IMR-90 (cell line): Measurements from ENCODE around the gene SEC61A1. TPM values are rescaled to one million over a fixed set of nuclear protein-coding genes. Genes with fewer than 3 reads are reported as not detected.

Experiments
- ATAC-seq: fragments of 200-7000 bp; cut with Tn5 transposase; 2 replicates; pipeline ENCODE4 v1.9.1; 2020; ENCODE audit warnings: low read depth, mild to moderate bottlenecking, moderate library complexity
- BruUV-seq: library from RNA; stranded (reverse); fragments of 400-500 nt; replicated peaks from 2 replicates; lab custom pipeline; 2021; lab: Mats Ljungman, UMichigan
- CTCF ChIA-PET: fragments of 300-600 bp; formaldehyde crosslinking; extraction: SDS; loops from one replicate; lab custom pipeline; 2021; ENCODE audit warnings: antibody characterized with exemption; lab: Yijun Ruan, JAX
- POLR2A ChIA-PET: fragments of 300-600 bp; sonication (Branson Sonifier 250); formaldehyde crosslinking; loops from one replicate; lab custom pipeline; 2022; ENCODE audit warnings: antibody characterized with exemption; ENCODE audit not compliant: unreplicated experiment; lab: Charles Lee
- DNase-seq: peaks from one replicate; pipeline ENCODE4 v3.0.0; 2013
- H2AFZ ChIP-seq: replicated peaks from 2 replicates; pipeline ENCODE3; 2013; ENCODE audit warnings: low read length, mild to moderate bottlenecking; ENCODE audit not compliant: poor library complexity
- H2AK5ac ChIP-seq: 2 replicates; pipeline ENCODE4 v1.6.1; 2013; ENCODE audit warnings: low read depth, low read length, inconsistent platforms
- H2AK9ac ChIP-seq: replicated peaks from 2 replicates; pipeline ENCODE3; 2013; ENCODE audit warnings: mild to moderate bottlenecking, low read depth, low read length, moderate library complexity; ENCODE audit not compliant: poor library complexity
- H2BK120ac ChIP-seq: 2 replicates; pipeline ENCODE4 v1.6.1; 2013; ENCODE audit warnings: low read depth, low read length, inconsistent platforms
- H2BK15ac ChIP-seq: 3 replicates; pipeline ENCODE4 v1.6.1; 2013; ENCODE audit warnings: low read depth, low read length, inconsistent platforms
- H2BK20ac ChIP-seq: 2 replicates; pipeline ENCODE4 v1.6.1; 2013; ENCODE audit warnings: low read depth, mild to moderate bottlenecking, inconsistent platforms, low read length, moderate library complexity
- H2BK5ac ChIP-seq: 2 replicates; pipeline ENCODE4 v1.6.1; 2013; ENCODE audit warnings: mild to moderate bottlenecking, low read depth, low read length, inconsistent platforms; ENCODE audit not compliant: poor library complexity, severe bottlenecking
- H3K14ac ChIP-seq: replicated peaks from 2 replicates; pipeline ENCODE4 v1.6.1; 2013; ENCODE audit warnings: low read depth, low read length, inconsistent platforms
- H3K18ac ChIP-seq: 2 replicates; pipeline ENCODE4 v1.6.1; 2013; ENCODE audit warnings: low read depth, low read length, control low read depth
- H3K23ac ChIP-seq: 2 replicates; pipeline ENCODE4 v1.6.1; 2013; ENCODE audit warnings: low read depth, low read length, inconsistent platforms
- H3K27ac ChIP-seq: 2 replicates; pipeline ENCODE4 v1.5.1; 2013; ENCODE audit warnings: mild to moderate bottlenecking, control low read depth, low read length; ENCODE audit not compliant: insufficient read depth
- H3K27me3 ChIP-seq: 2 replicates; pipeline ENCODE4 v1.6.1; 2013; ENCODE audit warnings: low read length; ENCODE audit not compliant: control insufficient read depth, insufficient read depth
- H3K36me3 ChIP-seq: 2 replicates; pipeline ENCODE4 v1.6.1; 2013; ENCODE audit warnings: low read length, mixed read lengths; ENCODE audit not compliant: control insufficient read depth, insufficient read depth
- H3K4ac ChIP-seq: 2 replicates; pipeline ENCODE4 v1.6.1; 2013; ENCODE audit warnings: low read depth, low read length, inconsistent platforms
- H3K4me1 ChIP-seq: 2 replicates; pipeline ENCODE4 v1.6.1; 2013; ENCODE audit warnings: low read length, mixed read lengths; ENCODE audit not compliant: control insufficient read depth, insufficient read depth
- H3K4me2 ChIP-seq: 2 replicates; pipeline ENCODE4 v1.6.1; 2013; ENCODE audit warnings: low read depth, mild to moderate bottlenecking, control low read depth, low read length, moderate library complexity
- H3K4me3 ChIP-seq: 2 replicates; pipeline ENCODE4 v1.5.1; 2013; ENCODE audit warnings: low read depth, mild to moderate bottlenecking, control low read depth, low read length, moderate library complexity; ENCODE audit not compliant: insufficient read depth
- H3K56ac ChIP-seq: 2 replicates; pipeline ENCODE4 v1.6.1; 2013; ENCODE audit warnings: low read length, inconsistent platforms; ENCODE audit not compliant: insufficient read depth; ENCODE audit errors: extremely low read depth
- H3K79me1 ChIP-seq, 2 experiments: 2 replicates each; pipeline ENCODE4 v1.6.1; 2013; ENCODE audit warnings: low read length in 2 of 2, inconsistent platforms in 1 of 2, low read depth in 1 of 2
- H3K9ac ChIP-seq: 2 replicates; pipeline ENCODE4 v1.6.1; 2013; ENCODE audit warnings: low read depth, low read length, control low read depth
- H3K9me1 ChIP-seq: 2 replicates; pipeline ENCODE4 v1.6.1; 2013; ENCODE audit warnings: low read length, inconsistent platforms; ENCODE audit not compliant: insufficient read depth
- H3K9me3 ChIP-seq: 2 replicates; pipeline ENCODE4 v1.6.1; 2013; ENCODE audit warnings: low read length; ENCODE audit not compliant: control insufficient read depth, insufficient read depth
- H4K20me1 ChIP-seq: 2 replicates; pipeline ENCODE4 v1.6.1; 2013; ENCODE audit warnings: low read length, inconsistent platforms; ENCODE audit not compliant: insufficient read depth
- H4K5ac ChIP-seq: 2 replicates; pipeline ENCODE4 v1.6.1; 2013; ENCODE audit warnings: mild to moderate bottlenecking, low read depth, low read length, control low read depth
- H4K8ac ChIP-seq, 2 experiments: 2 replicates each; pipeline ENCODE4 v1.6.1; 2013; ENCODE audit warnings: low read depth in 2 of 2, low read length in 2 of 2, control low read depth in 1 of 2, inconsistent platforms in 1 of 2
- H4K91ac ChIP-seq: 2 replicates; pipeline ENCODE4 v1.6.1; 2013; ENCODE audit warnings: low read depth, low read length, inconsistent platforms; ENCODE audit not compliant: insufficient read depth
- BHLHE40 ChIP-seq: fragments of 150-350 bp; IDR thresholded peaks from 2 replicates; pipeline ENCODE4 v1.6.1; 2016; ENCODE audit warnings: mild to moderate bottlenecking, low read depth, low read length
- CHD1 ChIP-seq: IDR thresholded peaks from 2 replicates; pipeline ENCODE4 v1.6.1; 2012; ENCODE audit warnings: low read depth, low read length, improper control_type of control experiment
- FOS ChIP-seq: fragments of 150-350 bp; IDR thresholded peaks from 2 replicates; pipeline ENCODE4 v1.6.1; 2016; ENCODE audit warnings: low read depth, low read length
- MAFK ChIP-seq: IDR thresholded peaks from 2 replicates; pipeline ENCODE4 v1.6.1; 2012; ENCODE audit warnings: low read depth, low read length, improper control_type of control experiment
- MAZ ChIP-seq: IDR thresholded peaks from 2 replicates; pipeline ENCODE4 v1.6.1; 2012; ENCODE audit warnings: low read depth, mild to moderate bottlenecking, low read length, improper control_type of control experiment, moderate library complexity, borderline replicate concordance
- MXI1 ChIP-seq: IDR thresholded peaks from 2 replicates; pipeline ENCODE4 v1.6.1; 2012; ENCODE audit warnings: low read depth, mild to moderate bottlenecking, low read length, moderate library complexity, borderline replicate concordance
- NFE2L2 ChIP-seq: fragments of 150-350 bp; IDR thresholded peaks from 2 replicates; pipeline ENCODE4 v1.6.1; 2016; ENCODE audit warnings: low read depth, mild to moderate bottlenecking, low read length
- RAD21 ChIP-seq: IDR thresholded peaks from 2 replicates; pipeline ENCODE4 v1.6.1; 2012; ENCODE audit warnings: low read length, improper control_type of control experiment
- RCOR1 ChIP-seq: IDR thresholded peaks from 2 replicates; pipeline ENCODE4 v1.6.1; 2012; ENCODE audit warnings: mild to moderate bottlenecking, low read length, improper control_type of control experiment; ENCODE audit not compliant: insufficient replicate concordance
- RFX5 ChIP-seq: IDR thresholded peaks from 2 replicates; pipeline ENCODE4 v1.8.0; 2012; ENCODE audit warnings: low read depth, mild to moderate bottlenecking, low read length, moderate library complexity
- SMC3 ChIP-seq: fragments of 150-350 bp; IDR thresholded peaks from 2 replicates; pipeline ENCODE4 v1.6.1; 2016; ENCODE audit warnings: low read depth, mild to moderate bottlenecking, antibody characterized with exemption, low read length, moderate library complexity
- USF2 ChIP-seq: fragments of 150-350 bp; IDR thresholded peaks from 2 replicates; pipeline ENCODE4 v1.6.1; 2017; ENCODE audit warnings: mild to moderate bottlenecking, antibody characterized with exemption, low read length, low read depth
- WGBS, 2 experiments: methylation state at CpG; one replicate each; pipeline versions ENCODE4 v1.1.5 to v1.1.7; 2013; ENCODE audit warnings: missing lambda C conversion rate in 2 of 2; ENCODE audit not compliant: insufficient read length in 1 of 2; ENCODE audit errors: extremely low coverage in 2 of 2; 5-methylcytosine and 5-hydroxymethylcytosine counted together
- dilution Hi-C: fragments of 300-500 bp; cut with HindIII; formaldehyde crosslinking; loops from one replicate; pipeline ENCODE4 v1.14.3; 2018; ENCODE audit warnings: low sequenced_read_pairs; ENCODE audit not compliant: unreplicated experiment
- in situ Hi-C: fragments of 300-500 bp; cut with MboI; formaldehyde crosslinking; loops from 3 replicates; pipeline ENCODE4 v1.14.3; 2019; ENCODE audit warnings: low sequenced_read_pairs, inconsistent platforms, mixed read lengths
- intact Hi-C: fragments of 100-400 bp; cut with micrococcal nuclease; formaldehyde crosslinking; loops from 2 replicates; pipeline ENCODE4 v1.10.0; 2022
- polyA plus RNA-seq, 3 experiments: library from polyadenylated mRNA; depleted of rRNA; stranded (reverse); fragments of >200 nt; gene quantifications; 2 replicates each; pipeline ENCODE4 v1.2.3, GENCODE V29; 2012; ENCODE audit warnings: low replicate concordance in 1 of 3
- total RNA-seq: library from RNA; depleted of rRNA; stranded (reverse); fragments of >200 nt; gene quantifications from 2 replicates; pipeline ENCODE4 v1.2.3, GENCODE V29; 2012
- TF ChIP-seq, protein P1 (sequence below): conservative IDR thresholded peaks from 2 replicates; pipeline ENCODE4 v1.5.1; 2012; ENCODE audit warnings: mild to moderate bottlenecking, low read depth, low read length, improper control_type of control experiment
- TF ChIP-seq, protein P2 (sequence below): fragments of 150-350 bp; IDR thresholded peaks from 2 replicates; pipeline ENCODE4 v1.6.1; 2016; ENCODE audit warnings: low read depth, mild to moderate bottlenecking, low read length, moderate library complexity, borderline replicate concordance

Gene SEC61A1
- total and polyA plus RNA-seq, 2 of the 4 experiments (the other 2 are of a cell fraction): 377 to 478 TPM

- no TSS peak for BruUV-seq
- no peaks in the 10 kb centered on the region for H3K27me3 ChIP-seq
- peak overlapping the region; percentile 51 for H3K4ac ChIP-seq
- H3K79me1 ChIP-seq: peaks cover 7 to 56% of the 10 kb centered on the region in 2 experiments; a peak in 2 of 4 replicates
- H4K20me1 ChIP-seq: peaks cover 53% of the 10 kb centered on the region
- peaks cover 29% of the 10 kb centered on the region for H3K4me1 ChIP-seq
- in situ Hi-C loops: loop anchor here (10.0 kb wide), 1 partner anchor 48 kb away; the partner anchor contains the start of gene RUVBL1
- no peak overlapping the region for H2AK9ac ChIP-seq
- 0 out of 2 replicates have a peak overlapping the region, but pooled peaks have one; percentile 6 for H2BK120ac ChIP-seq
- H3K27ac ChIP-seq: no peak overlapping the region
- H2BK5ac ChIP-seq: no peak overlapping the region
- ChIA-PET CTCF (no interaction called here), POLR2A (no interaction called here)
- 38% methylated on average over 45 of the region's 79 CpGs; no CpG with 5 or more reads in 1 of the 2 experiments for WGBS, 2 experiments
- H3K9me3 ChIP-seq: no peaks in the 10 kb centered on the region
- H2BK15ac ChIP-seq: no peak overlapping the region
- peaks cover 20% of the 10 kb centered on the region for H3K9me1 ChIP-seq
- H3K56ac ChIP-seq: no peak overlapping the region
- no peak overlapping the region; the same call in 1 of the 2 replicates for H4K91ac ChIP-seq
- H3K9ac ChIP-seq: no peak overlapping the region
- H2AK5ac ChIP-seq: peak overlapping the region; percentile 44; the same call in 1 of the 2 replicates
- no peak overlapping the region; the same call in 1 of the 2 replicates for H4K5ac ChIP-seq
- dilution Hi-C loops: no loop called here
- H4K8ac ChIP-seq: peak overlapping the region in 1 of 2 experiments; percentile 9; a peak in 1 of 4 replicates
- peak overlapping the region; percentile 54 for H2AFZ ChIP-seq
- intact Hi-C loops: loop anchor here (5.0 to 10.0 kb wide), 3 partner anchors 58 to 506 kb away; no protein-coding TSS in a partner anchor
- no peak overlapping the region for H3K4me2 ChIP-seq
- DNase-seq (no peak), ATAC-seq (no peak)
- H2BK20ac ChIP-seq: no peak overlapping the region
- peaks cover 20% of the 10 kb centered on the region for H3K36me3 ChIP-seq
- no peak overlapping the region for H3K4me3 ChIP-seq
- H3K14ac ChIP-seq: no peak overlapping the region
- no peak overlapping the region for H3K18ac ChIP-seq
- H3K23ac ChIP-seq: no peak overlapping the region
- TF ChIP-seq RFX5 (no peak), SMC3 (no peak), MAFK (no peak), USF2 (no peak), RCOR1 (no peak), NFE2L2 (no peak), FOS (no peak), BHLHE40 (no peak), MXI1 (no peak), RAD21 (no peak), CHD1 (no peak), MAZ (no peak)
- TF ChIP-seq, protein P1, sequence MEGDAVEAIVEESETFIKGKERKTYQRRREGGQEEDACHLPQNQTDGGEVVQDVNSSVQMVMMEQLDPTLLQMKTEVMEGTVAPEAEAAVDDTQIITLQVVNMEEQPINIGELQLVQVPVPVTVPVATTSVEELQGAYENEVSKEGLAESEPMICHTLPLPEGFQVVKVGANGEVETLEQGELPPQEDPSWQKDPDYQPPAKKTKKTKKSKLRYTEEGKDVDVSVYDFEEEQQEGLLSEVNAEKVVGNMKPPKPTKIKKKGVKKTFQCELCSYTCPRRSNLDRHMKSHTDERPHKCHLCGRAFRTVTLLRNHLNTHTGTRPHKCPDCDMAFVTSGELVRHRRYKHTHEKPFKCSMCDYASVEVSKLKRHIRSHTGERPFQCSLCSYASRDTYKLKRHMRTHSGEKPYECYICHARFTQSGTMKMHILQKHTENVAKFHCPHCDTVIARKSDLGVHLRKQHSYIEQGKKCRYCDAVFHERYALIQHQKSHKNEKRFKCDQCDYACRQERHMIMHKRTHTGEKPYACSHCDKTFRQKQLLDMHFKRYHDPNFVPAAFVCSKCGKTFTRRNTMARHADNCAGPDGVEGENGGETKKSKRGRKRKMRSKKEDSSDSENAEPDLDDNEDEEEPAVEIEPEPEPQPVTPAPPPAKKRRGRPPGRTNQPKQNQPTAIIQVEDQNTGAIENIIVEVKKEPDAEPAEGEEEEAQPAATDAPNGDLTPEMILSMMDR: no peak
- TF ChIP-seq, protein P2, sequence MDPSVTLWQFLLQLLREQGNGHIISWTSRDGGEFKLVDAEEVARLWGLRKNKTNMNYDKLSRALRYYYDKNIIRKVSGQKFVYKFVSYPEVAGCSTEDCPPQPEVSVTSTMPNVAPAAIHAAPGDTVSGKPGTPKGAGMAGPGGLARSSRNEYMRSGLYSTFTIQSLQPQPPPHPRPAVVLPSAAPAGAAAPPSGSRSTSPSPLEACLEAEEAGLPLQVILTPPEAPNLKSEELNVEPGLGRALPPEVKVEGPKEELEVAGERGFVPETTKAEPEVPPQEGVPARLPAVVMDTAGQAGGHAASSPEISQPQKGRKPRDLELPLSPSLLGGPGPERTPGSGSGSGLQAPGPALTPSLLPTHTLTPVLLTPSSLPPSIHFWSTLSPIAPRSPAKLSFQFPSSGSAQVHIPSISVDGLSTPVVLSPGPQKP: no peak
Observed at GRCh38 chr3:128076483-128077201, 24.4 kb downstream of the SEC61A1 start.
